ENCODE results near the gene ERGIC1.

Gene ERGIC1

GRCh38 chr5:172902497-172903472 lies 68.7 kb downstream of the ERGIC1 start:
- DNase-seq (ENCODE audit: low read depth): no peak

DNA sequence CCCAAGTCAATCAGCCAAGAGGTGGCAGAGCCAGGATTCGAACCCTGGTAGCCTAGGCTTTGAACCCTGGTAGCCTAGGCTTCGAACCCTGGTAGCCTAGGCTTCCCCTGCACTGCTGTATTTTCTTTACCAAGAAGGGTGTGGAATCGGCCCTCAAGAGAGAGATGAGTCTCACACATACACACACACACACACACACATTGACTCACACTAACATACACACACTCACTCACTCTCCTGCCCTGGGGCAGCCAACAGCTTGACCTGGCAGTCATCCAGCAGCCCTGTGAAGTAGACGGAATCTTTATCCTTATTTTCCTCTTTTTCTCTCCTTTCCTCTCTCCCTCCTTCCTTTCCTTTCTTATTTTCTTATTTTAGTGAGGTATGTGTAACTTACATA lies 69.7 kb downstream of the ERGIC1 start:
- no peak for DNase-seq (ENCODE audit: low read depth)

GRCh38 chr5:172904312-172904642 lies 70.2 kb downstream of the ERGIC1 start:
- no peak for DNase-seq (ENCODE audit: low read depth)

DNA sequence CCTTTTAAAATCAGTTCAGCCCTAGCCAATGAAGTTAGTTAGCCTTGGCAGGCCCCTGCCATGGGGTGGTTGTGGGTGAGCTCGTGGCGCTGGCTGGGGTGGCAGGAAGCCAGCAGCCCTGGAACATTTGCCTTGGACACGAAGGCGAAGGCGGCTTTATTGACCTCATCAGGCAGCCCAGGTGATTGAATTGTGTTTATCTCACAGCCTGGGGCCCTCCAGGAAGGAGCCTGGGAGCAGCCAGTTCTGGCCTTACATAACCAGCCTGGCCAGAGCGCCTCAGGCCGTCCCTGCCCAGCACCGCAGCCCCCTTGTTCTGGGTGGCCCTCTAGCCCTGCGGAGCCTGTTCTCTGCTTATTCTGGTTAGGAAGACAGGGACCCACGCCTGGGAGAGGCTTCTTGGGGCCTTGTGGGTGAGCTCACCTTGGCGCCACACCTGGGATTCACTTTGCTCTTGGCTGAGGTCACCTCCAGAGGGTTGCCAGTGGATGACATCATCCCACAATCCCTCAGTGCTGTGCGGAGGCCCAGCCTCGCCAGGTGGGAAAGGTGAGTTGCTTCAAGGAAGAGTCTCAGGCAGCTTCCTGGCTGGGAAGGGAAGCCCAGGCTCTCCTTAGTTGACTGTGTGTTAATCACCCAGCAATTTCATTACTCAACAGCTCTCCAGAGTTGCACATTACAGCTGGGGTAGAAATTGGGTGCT lies 70.7 kb downstream of the ERGIC1 start:
- DNase-seq (ENCODE audit: low read depth): no peak

DNA sequence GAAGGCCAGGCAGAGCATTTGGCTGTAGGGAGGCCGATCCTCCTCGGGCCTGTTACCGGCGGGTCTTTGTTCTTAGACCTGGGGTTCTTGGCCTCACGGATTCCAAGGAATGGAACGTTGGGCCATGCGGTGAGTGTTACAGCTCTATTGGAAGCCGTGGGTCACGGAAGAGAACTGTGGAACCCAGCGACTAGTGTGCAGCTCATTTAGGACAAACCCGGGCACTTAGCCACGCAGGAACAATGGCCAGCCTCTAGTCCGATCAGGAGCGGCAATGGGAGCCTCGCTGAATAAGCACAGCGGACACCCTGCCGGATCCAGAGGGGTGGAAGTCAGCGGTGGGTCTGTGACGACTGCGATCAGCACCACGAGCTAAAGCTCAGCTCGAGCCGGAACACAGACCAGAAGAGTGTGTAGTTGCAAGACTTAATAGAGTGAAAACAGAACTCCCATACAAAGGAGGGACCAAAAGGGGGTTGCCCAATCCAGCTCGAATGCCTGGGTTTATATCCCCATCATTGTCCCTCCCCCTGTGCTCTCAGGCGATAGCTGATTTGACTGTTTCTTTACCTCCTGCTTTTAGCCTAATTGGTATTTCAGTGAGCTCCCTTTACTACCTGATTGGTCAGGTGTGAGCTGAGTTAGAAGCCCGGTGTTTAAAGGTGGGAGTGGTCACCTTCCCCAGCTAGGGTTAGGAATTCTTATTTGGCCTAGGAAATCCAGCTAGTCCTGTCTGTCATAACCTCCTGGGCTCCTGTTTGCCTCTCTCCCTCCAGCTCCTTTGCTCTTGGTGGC lies 71.5 kb downstream of the ERGIC1 start:
- DNase-seq (ENCODE audit: low read depth): no peak

GRCh38 chr5:172906436-172906835 lies 72.4 kb downstream of the ERGIC1 start:
- no peak for DNase-seq (ENCODE audit: low read depth)

- no peak for DNase-seq (ENCODE audit: low read depth)
These were observed 72.8 kb downstream of the ERGIC1 start for GRCh38 chr5:172906888-172907287.

DNA sequence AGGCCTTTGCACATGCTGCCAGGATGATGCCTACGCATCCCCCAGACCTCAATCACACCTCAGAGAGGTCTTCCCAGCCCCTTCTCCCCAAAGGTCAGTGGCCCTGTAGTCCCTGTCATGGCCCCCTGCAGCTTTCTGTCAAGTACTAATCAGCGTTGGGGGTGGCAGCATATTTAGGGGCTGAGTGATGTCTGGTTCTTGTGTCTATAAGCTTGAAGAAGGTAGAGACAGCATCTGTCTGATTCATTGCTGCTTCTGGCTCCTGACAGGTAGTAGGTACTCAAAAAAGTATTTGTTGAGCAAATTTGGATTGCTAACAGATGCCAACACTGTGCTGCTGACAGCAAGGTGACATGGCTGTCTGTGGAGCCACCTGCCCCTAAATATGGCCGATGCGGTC lies 73.6 kb downstream of the ERGIC1 start:
- no peak for DNase-seq (ENCODE audit: low read depth)

- no peak for DNase-seq (ENCODE audit: low read depth)
These were observed 74.6 kb downstream of the ERGIC1 start for GRCh38 chr5:172908662-172909061.

GRCh38 chr5:172909931-172910502 lies 76.0 kb downstream of the ERGIC1 start:
- DNase-seq (ENCODE audit: low read depth): no peak

GRCh38 chr5:172910828-172911627 lies 77.0 kb downstream of the ERGIC1 start:
- no peak for DNase-seq (ENCODE audit: low read depth)

DNA sequence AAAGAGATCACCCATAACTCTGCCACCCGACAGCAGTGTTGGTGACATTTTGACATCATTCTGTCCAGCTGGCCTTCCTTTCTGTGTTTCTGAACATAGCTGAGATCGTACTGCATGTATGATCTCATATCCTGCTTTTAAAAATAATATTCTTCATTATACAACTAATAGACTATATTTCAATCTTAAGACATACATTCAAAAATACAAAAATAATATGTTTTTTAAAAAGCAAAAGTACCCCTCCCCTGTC lies 77.5 kb downstream of the ERGIC1 start:
- DNase-seq (ENCODE audit: low read depth): no peak

DNA sequence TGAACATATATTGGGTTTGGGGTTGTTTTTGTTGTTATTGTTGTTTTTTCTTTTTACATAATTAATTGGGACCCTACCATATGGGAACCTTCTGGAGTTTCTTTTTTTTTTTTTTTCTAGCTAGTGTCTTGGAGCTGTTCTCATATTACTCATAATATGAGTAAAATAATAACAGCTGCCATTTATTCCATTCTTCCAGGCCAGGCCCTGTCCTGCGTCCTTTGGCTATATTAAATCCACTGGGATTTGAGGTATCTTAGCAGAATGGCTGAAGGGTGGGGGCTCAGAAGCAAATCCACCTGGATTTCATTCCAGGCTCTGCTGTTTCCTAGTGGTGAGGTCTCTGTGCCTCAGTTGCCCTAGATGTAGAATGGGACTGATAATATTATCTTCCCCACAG lies 77.9 kb downstream of the ERGIC1 start:
- no peak for DNase-seq (ENCODE audit: low read depth)

- no peak for DNase-seq (ENCODE audit: low read depth)
These were observed 79.2 kb downstream of the ERGIC1 start for GRCh38 chr5:172913117-172913850.

- DNase-seq (ENCODE audit: low read depth): no peak
These were observed 81.5 kb downstream of the ERGIC1 start for GRCh38 chr5:172915514-172915913.

DNA sequence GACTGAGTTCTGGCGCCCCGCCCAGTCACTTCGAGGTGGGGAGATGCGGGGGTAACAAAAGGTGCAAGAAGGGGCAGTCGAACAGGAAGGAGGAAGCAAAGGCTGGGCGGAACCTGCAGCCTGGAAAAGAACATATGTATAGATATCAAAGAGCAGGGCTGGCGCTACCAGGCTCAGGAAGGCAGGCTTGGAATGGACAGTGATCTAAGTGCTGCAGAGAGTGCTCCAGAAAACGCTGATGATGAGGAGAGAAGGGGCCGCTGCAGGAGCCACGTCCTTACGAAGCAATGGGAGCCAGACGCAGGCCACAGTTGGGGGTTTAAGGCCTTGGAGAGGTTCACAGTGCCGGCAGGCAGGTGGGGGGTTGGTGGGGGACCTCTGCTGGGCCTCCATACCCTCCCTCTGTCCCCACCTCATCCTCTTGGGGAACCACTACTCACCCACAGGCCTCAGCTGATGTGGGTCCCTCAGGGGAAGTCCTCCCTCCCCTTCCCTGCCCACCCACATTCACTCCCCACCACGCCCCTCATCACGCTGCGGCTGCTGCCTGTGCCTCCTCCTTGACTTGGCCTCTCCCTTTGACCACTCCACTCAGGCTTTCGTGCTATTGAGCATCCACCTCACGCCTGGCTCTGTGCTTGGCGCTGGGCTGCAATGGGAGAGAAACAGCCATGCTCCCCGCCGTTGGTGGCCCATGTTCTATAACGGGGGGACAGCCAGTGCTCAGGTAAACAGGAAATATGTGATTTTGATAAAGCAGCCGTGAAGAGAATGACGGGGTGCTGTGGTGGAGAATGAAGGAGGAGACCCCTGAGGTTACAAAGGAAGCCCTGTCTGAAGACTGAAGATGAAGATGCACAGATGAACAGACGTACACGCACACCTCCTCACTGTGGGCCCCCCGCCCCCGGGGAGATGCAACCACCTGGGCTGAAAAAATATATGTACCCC lies 84.6 kb downstream of the ERGIC1 start:
- no peak for DNase-seq (ENCODE audit: low read depth)

DNA sequence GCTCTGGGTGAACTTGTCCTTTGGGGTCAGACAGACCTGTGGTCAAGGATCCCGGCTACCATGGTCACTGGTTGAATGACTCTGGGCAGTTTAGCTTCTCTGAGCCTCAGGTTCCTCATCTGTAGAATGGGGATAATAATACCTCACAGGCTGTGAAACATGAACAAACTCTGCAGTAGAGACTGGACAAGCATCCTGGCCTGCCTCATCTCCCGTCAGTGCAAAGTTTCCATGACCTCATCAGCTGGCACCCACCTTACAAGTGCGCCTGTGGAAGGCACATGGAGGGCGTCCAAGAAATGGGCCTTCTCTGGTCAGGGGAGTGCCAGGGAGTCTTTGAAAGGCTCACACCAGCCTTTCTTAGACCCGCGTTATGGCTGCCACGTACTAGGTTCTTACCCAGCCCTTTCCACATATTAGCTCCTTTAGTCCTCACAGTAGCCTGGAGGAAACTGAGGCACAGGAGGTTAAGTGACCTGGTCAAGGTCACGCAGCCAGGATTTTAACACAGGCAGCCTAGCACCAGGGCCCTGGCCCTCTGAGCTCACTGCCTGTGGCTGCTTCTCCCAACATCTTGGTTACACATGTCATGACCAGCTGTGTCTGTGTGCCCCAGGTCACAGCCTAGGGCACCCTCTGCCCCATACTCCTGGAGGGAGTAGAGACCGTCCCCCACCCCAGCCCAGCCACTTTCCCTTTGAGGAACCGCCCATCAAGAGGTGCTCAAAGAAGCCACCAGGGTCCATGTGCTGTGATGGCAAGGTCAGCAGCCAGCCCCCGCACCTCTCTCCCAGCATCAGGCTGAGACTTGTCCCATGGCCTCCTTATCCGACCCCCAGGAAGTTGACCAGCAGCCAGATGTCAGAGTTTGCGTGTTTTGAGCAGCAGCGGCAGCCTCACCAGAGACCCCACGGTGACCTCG lies 85.7 kb downstream of the ERGIC1 start:
- DNase-seq (ENCODE audit: low read depth): no peak

DNA sequence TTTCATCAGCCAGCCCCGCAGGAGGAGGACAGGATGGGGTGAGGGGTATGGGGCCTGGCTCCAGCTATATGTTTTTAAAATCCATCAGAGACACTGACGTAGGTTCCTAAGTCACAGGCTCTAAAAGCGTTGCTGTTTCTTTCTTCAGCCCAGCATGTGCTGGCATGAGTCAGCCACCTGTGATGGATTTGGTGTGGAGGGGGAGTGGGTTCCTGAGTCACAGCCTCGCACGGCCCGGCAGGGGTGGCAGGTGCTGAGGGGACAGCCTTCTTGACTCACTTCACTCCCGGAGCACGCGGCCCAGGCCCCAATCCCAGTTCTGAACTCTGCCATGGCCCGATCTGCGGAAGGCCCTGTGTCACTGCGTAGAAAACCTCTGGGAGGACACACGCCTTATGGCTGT lies 86.4 kb downstream of the ERGIC1 start:
- no peak for DNase-seq (ENCODE audit: low read depth)

- DNase-seq (ENCODE audit: low read depth): no peak
These were observed 86.9 kb downstream of the ERGIC1 start for GRCh38 chr5:172920995-172921394.
